Measurements from ENCODE around the gene PTPRG.

The PTPRG gene

DNA sequence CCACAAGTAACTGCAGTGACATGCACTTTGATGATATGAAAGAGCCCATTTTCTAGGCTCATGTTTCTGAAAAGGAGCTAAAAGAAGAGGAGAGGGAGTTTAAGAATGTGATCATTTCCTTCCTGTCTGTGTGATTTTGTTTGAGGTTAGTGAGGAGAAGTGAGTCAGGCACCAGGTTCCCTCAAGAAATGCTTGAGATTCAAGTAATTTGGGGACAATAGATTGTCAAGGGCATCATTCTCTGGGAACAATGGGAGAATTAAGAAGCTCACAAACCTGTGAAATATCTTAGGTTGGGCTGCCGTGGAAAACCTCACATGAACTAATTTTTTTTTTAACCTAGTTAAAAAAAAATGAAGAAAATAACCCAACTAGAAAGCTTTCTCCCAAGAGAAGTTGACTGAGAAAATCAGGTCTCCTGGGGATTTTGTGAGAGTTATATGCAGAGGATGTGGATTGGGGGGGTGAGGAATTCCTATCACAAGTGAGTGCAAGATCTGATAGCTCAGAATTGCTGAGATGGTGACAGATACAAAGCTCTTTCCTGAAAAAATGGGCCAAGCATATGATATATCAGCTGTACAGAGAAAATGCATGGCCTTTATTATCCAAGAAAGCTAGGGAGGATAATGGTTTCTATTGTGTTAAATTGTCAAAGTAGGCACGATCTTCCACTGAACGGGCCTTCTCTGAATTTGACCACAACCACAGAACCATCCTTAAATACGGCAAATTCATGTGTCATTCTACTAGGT, 608.7 kb downstream of the PTPRG start:
- DNase-seq, result no peak

DNA sequence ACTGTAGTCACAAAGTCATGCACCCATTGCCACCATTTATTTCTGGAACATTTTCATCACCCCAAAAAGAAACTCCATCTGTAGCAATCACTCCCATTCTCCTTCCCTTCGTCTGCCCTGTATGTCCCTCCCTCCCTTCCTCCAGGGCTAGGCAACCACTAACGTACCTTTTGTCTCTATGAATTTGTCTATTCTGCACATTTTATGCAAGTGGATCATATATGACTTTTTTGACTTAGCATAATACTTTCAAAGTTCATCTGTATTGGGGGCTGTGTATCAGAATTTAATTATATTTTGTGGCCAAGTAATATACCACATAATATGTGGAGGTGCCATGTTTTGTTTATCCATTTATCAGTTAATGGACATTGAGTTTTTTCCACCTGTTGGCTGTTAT, 610.4 kb downstream of the PTPRG start:
- DNase-seq, result no peak

DNA sequence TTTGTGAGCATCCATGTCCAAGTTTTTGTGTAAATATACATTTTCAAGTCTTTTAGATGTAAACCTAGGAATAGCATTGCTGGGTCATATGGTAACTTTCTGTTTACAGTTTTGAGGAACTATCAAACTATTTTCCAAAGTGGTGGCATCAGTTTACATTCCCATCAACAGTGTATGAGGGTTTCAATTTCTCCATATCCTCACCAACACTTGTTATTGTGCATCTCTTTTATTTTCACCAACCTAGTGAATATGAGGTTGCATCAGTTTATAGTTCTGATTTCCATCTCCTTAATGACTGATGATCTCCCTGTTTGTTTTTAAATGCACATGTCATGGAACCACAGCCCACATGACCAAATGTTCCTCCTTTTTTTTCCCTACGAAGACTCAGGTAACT, 610.8 kb downstream of the PTPRG start:
- DNase-seq, result no peak

DNA sequence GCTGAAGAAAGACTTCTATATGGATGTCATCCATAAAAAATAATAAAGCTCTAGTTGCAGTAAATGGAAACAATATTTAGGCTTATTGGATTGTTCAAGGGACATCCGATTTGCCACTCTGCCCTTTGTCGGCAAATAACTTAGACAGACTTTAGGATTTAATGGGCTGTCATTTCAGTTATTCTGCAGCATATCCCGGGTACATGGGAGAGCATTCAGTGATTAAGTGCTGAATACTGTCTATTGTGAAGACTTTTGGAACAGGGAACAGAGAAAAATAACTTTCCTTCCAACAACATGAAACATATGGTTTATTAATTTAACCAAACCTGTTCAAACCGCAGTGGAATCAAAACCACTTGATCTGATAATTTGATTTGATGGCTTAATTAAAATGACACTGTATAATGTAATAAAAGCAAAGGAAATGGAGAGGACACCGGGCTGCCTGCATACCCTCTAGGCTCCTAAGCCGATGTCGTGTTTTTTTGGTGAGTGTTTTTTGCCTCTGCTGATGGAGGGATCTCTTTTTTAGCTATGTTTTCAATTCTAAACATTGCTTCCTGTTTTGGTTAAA, 612.7 kb downstream of the PTPRG start:
- DNase-seq, result no peak

DNA sequence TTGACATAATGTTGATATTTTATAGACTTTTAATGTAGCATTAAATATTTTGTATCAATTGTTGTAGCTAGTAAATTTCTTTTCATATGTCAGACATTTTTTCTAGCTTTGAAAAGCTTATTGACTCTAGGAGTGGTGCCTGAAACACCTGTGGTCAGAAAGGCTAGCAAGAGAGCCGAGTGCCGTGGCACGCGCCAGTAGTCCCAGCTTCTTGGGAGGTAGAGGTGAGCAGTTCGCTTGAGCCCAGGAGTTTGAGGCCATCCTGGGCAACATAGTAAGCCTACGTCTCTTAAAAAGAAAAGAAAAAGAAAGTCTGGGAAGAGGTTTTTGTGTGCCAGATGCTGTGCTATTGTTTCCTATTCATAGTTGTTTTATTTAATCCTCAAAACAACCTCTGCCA, 613.8 kb downstream of the PTPRG start:
- DNase-seq, result no peak

DNA sequence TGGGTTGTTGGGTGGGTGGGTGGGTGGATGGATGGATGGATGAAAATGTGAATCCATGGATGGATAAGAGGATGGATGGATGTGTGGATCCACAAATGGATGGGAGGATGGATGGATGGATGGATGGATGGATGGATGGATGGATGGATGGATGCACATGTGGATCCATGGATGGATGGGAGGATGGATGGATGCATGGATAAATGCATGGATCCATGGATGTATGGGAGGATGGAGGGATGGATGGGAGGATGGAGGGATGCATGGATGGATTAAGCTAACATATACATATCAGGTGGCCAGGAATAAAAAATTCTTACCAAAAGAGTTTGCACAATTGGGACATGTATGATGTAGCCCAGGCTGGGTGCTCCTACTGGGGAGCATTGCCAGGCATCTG, 616.7 kb downstream of the PTPRG start:
- no peak for DNase-seq

DNA sequence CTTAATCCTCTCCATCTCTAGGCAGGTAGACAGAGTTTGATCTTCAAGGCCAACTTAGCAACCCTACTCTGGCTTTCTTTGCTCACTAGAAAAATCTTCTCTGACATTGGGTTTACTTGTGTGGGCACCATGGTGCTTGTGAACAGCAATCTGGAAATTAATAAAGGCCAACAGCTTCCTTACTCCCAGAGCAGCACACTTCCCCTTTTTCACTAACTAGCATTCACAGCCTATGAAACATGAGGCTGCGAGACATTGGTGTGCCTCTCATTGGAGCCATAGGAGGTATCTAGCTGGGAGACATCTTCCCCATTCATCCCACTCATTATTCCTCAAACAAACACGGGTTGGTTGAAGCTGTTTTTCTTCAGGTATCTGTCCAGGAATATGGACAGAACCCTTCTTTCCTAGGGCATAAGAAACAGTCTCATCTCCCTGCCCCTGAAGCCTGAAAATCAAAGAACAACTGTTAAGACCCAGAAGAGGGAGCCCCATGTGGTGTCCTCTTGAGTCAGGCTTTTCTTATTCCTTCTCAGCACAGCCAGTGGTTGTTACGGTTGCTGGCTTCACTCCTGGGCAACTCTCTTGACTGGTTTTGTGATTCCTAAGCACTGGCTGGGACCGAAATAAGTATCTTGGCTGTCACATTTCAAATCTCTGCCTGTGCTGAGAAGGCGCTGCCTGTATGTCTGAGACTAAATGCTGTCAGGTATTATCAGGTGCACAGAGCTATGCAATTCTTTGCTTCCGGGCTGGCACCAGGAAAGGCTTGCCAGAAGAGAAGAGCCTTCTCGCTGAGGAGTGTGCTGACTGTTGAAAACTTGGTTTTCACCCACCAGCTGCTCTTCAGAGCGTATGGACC, 617.6 kb downstream of the PTPRG start:
- no peak for DNase-seq

DNA sequence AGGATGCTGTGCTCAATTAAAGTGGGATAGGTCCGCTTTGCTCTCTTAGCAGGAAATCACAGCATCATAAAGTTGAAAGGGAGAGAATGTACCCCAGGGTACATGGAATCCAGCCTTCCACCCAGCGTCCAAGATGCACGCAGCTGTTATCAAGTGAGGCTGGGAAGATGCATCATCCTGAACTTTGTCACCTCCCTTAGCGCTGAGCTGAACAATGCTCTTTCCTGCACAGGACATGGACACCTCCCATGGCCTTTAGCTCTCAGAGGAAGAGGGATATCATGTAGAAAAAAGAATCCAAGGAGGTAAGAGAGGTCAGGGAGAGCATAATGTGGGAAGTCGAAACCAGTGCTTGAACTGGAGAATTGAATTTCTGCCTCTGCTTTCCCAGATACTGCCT, 619.1 kb downstream of the PTPRG start:
- no peak for DNase-seq

DNA sequence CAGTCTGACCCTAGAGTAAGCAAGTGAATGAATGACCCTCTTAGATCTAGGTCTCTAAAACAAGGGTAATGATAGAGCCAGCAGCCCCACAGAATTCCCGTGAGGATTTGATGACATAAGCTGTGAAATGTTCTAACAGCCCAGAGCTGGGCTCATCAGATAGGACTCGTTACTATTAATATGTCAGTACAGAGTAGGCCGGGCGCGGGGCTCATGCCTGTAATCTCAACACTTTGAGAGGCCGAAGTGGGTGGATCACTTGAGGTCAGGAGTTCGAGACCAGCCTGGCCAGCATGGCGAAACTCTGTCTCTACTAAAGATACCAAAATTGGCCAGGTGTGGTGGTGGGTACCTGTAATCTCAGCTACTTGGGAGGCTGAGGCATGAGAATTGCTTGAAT, 621.7 kb downstream of the PTPRG start:
- DNase-seq, result no peak

DNA sequence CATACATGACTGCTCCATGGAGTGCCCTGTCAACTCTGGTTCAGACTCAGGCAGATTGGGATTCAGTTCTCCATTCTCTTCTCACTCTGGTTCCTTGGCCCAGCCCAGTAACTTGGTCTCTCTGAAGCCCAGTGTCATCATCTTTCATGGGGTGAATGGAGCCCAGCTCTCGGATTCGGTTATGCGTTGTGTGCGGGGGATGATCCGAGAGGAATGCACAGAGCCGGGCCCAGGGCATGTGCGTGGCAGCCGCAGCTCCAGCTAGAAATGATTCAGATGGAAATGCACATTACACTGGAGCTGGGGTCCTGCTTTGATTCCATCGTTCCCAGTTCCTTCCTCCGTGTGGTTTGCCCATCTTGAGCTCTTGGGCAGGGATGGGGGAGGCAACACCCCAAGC, 622.6 kb downstream of the PTPRG start:
- no peak for DNase-seq

DNA sequence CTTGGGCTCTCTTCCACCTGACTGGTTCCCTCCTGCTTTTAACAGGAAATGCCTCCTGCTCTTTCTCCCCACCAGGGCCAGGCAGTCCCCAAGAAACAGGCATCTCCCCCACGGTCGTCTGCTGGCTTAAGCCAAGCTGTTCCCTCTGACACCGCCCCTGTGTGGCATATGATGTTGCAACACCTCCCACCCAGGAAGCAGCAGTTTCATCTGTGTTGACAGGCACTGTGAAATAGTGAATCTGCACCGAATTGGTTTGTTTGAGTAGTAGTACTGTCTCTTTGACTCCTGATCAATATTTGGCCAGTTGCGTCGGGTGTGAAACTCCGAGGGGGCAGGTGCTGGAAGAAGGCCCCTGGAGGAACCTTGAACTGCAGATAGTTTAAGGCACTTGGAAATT, 623.2 kb downstream of the PTPRG start:
- DNase-seq, result no peak

DNA sequence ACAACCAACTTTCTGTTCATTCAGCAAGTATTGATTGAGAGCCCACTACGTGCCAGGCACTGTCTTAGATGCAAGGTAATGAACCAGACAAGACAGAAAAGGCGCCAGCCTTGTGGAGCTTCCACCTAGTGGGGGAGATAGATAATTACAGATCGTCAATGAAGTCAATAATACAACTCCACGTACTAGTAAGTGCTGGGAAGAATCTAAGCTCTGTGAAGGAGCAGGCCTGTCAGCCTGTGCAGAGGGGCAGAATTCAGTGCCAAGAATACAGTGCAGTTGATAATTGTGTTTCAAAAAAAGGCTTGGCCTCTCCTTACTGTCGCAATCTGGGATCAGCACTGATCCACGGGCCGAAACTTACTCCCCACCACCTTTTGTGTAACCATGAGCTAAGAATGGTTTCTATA, 625.7 kb downstream of the PTPRG start:
- DNase-seq, result no peak

DNA sequence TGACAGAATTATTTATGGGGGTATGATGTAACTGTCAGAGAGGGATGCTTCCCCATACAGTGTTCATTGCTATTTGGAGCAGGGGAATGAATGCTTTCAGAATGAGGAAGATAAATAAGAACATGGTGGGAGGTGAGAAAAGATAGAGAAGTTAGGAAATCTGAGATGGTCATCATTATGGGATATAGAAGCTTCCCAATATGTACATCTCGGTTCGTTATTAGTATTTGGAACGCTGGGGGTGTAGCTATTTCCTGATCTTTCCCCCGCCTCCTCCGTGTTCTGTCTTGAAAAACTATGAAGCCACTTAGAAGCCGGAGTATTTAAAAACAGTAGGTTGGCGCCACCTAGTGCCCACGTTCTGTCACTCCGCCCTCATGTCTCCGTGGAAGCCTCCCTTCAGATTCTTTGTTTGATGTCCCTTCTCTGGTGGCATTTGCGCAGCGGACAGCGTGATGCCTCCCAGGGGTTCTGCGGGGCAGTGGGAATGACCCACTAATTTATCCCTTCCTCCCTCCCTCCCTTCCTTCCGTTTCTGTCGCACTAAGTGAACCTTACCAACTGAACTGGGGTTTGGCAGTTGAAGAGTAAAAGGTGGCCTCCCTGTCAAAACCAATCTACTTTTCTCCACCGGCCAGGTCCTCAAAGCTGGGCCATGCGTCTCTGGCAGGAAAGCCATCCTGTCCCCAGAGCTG, 627.5 kb downstream of the PTPRG start:
- no peak for DNase-seq

DNA sequence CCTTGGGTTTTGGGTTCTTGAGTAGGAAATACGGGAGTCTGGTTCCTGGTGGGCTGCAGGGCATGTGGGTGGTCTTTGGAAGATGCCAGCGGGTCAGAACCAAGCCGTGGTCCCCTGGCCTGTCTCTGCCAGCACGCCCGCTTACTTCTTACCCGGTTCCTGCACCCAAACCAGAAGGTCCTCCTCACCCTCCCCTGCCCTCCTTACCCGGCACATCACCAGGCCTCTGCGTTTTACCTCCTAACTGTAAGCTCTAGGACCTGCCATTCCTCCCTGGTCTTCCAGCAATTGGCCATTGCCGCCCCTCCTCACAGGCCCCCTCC, 628.0 kb downstream of the PTPRG start:
- DNase-seq, result no peak

DNA sequence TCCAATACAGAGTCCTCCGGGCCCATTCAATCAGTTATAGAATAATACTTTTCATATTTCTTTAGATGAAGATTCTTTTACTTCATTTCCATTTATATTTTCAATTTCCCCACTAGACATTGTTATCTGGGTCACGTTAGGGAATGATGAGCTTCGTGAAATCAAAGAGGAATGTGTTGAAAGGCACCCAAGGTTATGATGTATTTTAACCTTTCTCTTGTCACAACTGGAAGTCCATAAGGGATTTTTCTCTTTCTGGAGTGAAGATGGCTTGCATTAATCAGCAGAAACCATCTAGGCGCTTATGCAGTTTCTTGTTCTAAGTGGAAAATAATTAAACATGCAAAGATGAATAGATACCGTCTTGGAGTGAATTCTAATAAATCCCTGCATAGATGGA, 631.5 kb downstream of the PTPRG start:
- DNase-seq, result no peak

DNA sequence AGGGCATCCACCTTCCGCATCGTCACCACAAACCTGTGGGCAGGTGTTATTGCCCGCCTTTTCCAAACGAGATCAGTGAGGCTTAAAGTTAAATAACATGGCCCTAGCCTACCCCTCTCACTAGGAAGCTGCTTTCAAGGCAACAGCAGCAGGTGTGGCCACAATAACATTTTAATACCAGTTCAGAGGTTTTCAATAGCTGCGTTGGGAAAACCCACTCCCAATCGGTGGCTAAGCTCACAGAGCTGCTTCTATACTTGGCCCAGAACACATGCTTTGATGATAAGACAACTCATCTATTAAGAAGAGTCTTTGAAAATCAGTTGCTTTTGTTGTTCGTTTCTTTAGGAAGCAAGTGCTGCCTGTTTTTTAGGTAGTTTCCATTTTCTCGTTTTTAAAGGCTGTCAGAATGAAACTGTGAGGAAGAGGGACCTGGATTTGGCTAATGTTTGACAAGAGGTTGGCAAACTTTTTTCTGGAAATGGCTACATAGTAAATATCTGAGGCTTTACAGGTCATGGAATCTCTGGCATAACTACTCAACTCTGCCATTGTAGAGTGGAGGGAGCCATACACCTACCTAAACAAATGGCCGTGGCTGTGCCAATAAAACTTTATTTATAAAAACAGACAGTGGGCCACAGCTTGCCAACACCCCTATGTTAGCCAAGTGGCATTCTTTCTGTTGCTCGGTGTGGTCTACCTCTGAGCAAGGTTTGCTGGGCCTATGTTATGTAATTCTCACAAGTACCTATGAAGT, 632.4 kb downstream of the PTPRG start:
- no peak for DNase-seq

DNA sequence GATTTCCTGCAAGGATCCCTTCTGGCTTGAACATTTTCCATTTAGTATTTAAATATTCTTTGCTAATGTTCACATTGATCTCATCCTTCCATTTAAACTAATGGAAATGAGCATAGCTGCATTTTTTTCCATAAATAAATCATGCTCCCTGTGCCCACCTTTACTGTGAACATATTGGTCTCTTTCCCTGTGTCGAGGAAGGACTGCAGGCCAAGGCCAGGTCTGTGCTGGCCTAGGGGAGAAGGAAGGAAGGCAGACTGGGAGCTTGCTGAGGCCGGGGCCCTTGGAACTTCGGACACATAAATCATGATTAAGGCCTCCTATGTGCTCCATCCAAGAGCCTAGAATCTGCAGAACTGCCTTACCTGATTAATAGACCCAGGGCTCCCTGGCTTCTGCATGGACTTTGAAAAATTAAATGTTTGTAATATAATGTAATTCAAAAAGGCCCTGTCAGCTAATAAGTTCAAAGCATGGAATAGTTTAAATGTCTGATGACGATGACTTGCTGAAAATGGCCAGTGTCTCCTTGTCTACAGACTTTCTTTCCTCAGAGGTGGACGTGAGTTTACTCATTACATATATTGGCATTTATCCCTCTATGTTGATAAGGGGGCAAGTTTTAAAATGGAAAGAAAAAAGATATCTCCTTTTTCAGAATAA, 636.1 kb downstream of the PTPRG start:
- no peak for DNase-seq

DNA sequence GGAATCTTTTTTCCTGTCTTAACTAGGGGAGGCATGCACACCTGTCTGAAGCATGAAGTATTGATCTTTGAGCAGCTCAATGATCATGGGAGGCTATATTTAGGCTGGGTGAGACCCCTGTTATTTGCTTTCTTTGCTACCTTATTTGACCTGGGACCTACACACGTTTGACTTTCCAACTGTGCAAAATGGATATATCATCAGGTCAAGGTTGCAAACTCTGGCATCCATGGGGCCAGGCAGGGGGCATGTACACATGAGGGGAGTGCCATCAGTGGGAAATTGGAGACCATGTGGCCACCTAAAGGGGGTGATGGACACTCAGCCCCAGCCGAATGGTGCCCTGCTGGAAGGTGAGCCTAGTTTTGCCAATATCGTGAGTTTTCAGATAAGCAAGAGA, 637.8 kb downstream of the PTPRG start:
- no peak for DNase-seq

DNA sequence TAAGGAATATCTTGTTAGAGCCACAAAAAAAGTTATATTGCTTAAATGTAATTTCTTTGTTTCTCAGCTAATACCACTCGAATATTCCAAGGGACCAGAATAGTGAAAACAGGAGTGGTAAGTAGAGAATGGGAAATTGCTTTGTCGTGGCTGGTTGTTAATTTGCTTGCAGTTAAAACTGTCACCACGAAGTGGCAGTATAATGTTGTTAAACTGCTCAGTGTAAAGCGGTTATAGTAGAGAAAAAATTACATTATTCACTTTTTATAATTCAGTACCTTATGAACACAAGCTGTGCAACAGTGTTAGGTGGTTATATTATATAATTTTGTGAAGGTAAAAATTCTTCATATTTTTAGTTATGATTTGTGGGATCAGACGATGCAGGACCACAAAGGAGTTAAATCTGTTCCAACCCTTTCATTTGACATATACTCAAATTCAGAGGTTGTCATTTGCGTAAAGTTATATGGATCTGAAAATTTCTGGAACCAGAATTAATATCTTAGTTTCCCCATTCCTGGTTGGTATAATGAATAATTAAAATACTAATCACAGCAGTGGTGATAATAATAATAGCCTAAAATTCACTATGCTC, 640.2 kb downstream of the PTPRG start:
- DNase-seq, result no peak

DNA sequence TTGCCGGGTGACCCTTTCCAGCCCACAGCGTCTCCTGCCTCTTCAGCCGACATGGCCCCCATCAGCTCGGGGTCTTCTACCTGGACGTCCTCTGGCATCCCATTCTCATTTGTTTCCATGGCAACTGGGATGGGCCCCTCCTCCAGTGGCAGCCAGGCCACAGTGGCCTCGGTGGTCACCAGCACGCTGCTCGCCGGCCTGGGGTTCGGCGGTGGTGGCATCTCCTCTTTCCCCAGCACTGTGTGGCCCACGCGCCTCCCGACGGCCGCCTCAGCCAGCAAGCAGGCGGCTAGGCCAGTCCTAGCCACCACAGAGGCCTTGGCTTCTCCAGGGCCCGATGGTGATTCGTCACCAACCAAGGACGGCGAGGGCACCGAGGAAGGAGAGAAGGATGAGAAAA, 641.8 kb downstream of the PTPRG start:
- DNase-seq, result no peak

DNA sequence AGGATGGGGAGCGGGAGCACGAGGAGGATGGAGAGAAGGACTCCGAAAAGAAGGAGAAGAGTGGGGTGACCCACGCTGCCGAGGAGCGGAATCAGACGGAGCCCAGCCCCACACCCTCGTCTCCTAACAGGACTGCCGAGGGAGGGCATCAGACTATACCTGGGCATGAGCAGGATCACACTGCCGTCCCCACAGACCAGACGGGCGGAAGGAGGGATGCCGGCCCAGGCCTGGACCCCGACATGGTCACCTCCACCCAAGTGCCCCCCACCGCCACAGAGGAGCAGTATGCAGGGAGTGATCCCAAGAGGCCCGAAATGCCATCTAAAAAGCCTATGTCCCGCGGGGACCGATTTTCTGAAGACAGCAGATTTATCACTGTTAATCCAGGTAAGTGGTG, 642.2 kb downstream of the PTPRG start:
- no peak for DNase-seq

DNA sequence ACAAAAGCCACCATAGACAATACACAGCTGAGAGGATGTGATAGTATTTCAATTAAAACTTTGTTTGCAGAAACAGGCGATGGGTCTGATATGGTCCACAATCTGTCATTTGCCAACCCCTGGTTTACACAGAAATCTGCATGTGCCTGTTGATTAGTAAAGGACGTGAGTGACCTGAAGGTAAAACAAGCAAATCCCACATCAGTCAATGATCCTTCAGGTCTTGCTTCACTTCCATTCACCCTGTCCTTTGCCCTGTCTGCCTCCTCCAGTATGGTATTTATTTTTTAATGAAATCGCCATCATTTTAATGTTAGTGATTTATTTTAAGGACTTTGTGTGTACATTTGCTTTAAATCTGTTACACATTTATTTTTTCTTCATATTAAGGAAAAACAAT, 645.8 kb downstream of the PTPRG start:
- no peak for DNase-seq

Data from NCI-H2029 treated with DMSO at 0.1 percent for 48 hours (cell line).